Esophagus muscularis mucosa (tissue), 4 donors: ENCODE data around the gene TMCC1. TPM values are rescaled to one million over a fixed set of nuclear protein-coding genes. Genes with fewer than 3 reads are reported as not detected.

Experiments
- DNase-seq: peaks from one replicate; pipeline ENCODE4 v3.0.0-alpha.2; 2017; ENCODE audit errors: extremely low spot score
- H3K27ac ChIP-seq, 4 donors: fragments of 200-600 bp; sonication (generic); replicated peaks in 1 of 4; 1 replicate in 3 of 4; 2 replicates in 1 of 4; pipeline ENCODE4 v1.5.1; 2016 to 2019; ENCODE audit warnings: mild to moderate bottlenecking in 1 of 4
- H3K27me3 ChIP-seq, 4 donors: fragments of 200-600 bp; sonication (generic); one replicate each; pipeline versions ENCODE4 v1.5.1 to v1.6.0; 2016 to 2019
- H3K36me3 ChIP-seq, 4 donors: fragments of 200-600 bp; sonication (generic); one replicate each; pipeline ENCODE4 v1.5.1; 2016 to 2019
- H3K4me1 ChIP-seq, 4 donors: fragments of 200-600 bp; sonication (generic); one replicate each; pipeline ENCODE4 v1.5.1; 2016 to 2019
- H3K4me3 ChIP-seq, 4 donors: fragments of 200-600 bp; sonication (generic); 1 replicate in 2 of 4; 2 replicates in 2 of 4; pipeline ENCODE4 v1.5.1; 2016 to 2019; ENCODE audit warnings: mild to moderate bottlenecking in 4 of 4, moderate library complexity in 1 of 4
- H3K9me3 ChIP-seq, 4 donors: fragments of 200-600 bp; sonication (generic); 1 replicate in 3 of 4; 2 replicates in 1 of 4; pipeline ENCODE4 v1.5.1; 2016 to 2019
- EP300 ChIP-seq: sonication (generic); formaldehyde crosslinking; IDR thresholded peaks from one replicate; pipeline ENCODE4 v1.6.1; 2017; ENCODE audit warnings: antibody characterized with exemption
- POLR2A ChIP-seq: fragments of 450-650 bp; IDR thresholded peaks from one replicate; pipeline ENCODE4 v1.6.1; 2017; ENCODE audit warnings: antibody characterized with exemption, moderate library complexity, mild to moderate bottlenecking, low read depth
- POLR2AphosphoS5 ChIP-seq, 2 donors: sonication (generic); formaldehyde crosslinking; IDR thresholded peaks; one replicate each; pipeline ENCODE4 v1.6.1; 2017; ENCODE audit warnings: antibody characterized with exemption in 2 of 2
- WGBS: methylation state at CpG from one replicate; pipeline ENCODE4 v1.1.5; 2018; 5-methylcytosine and 5-hydroxymethylcytosine counted together
- intact Hi-C: fragments of 100-400 bp; cut with DNase I; formaldehyde crosslinking; loops from one replicate; pipeline ENCODE4 v1.15.1; 2023
- total RNA-seq, 4 donors: library from RNA; depleted of rRNA; stranded (reverse); fragments of >200 nt; gene quantifications; one replicate each; pipeline versions ENCODE4 v1.1.0 to v1.2.1, GENCODE V29; 2016
- TF ChIP-seq, protein P1 (sequence below), 3 experiments: fragments of 200-600 bp in 2 of 3; fragments of 450-650 bp in 1 of 3; sonication (generic) in 2 of 3; IDR thresholded peaks; one replicate each; pipeline ENCODE4 v1.5.1; 2017 to 2019; ENCODE audit warnings: antibody characterized with exemption in 3 of 3, mild to moderate bottlenecking in 2 of 3, moderate library complexity in 1 of 3

The TMCC1 gene
- total RNA-seq, 4 donors from 2014 or later = 24.5 to 36.2 (median 28.9) TPM

GRCh38 chr3:129663045-129663446 lies 230.5 kb downstream of the TMCC1 start:
- peaks cover 13 to 36% (median 29%) of the 10 kb centered on the region in 4 donors for H3K4me1 ChIP-seq
- H3K36me3 ChIP-seq = no peaks in the 10 kb centered on the region
- no peak overlapping the region for H3K4me3 ChIP-seq
- no peaks in the 10 kb centered on the region for H3K27me3 ChIP-seq
- H3K9me3 ChIP-seq = no peaks in the 10 kb centered on the region
- no peak overlapping the region for H3K27ac ChIP-seq
- 65% methylated on average over 1 of the region's 1 CpG for WGBS
- DNase-seq = no peak
- intact Hi-C loops = no loop called here
- TF ChIP-seq, protein P1, sequence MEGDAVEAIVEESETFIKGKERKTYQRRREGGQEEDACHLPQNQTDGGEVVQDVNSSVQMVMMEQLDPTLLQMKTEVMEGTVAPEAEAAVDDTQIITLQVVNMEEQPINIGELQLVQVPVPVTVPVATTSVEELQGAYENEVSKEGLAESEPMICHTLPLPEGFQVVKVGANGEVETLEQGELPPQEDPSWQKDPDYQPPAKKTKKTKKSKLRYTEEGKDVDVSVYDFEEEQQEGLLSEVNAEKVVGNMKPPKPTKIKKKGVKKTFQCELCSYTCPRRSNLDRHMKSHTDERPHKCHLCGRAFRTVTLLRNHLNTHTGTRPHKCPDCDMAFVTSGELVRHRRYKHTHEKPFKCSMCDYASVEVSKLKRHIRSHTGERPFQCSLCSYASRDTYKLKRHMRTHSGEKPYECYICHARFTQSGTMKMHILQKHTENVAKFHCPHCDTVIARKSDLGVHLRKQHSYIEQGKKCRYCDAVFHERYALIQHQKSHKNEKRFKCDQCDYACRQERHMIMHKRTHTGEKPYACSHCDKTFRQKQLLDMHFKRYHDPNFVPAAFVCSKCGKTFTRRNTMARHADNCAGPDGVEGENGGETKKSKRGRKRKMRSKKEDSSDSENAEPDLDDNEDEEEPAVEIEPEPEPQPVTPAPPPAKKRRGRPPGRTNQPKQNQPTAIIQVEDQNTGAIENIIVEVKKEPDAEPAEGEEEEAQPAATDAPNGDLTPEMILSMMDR (IDR thresholded peaks at IDR 0.05) = no peak
- no peak for TF ChIP-seq POLR2AphosphoS5 (IDR thresholded peaks at IDR 0.05)
- no peak for TF ChIP-seq EP300
- no peak for TF ChIP-seq POLR2A

DNA sequence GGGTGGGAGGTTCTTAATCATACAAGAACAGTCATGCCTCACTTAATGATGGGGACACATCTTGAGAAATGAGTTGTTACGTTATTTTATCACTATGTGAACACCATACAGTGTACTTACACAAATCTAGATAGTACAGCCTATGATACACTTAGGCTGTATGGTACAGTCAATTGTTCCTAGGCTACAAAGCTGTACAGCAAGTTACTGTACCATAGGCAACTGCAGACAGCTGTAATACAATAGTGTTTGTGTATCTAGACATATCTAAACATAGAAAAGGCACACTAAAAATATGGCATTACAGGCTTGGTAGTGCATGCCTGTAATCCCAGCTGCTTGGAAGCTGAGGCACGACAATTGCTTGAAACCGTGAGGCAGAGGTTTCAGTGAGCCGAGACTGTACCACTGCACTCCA lies 231.3 kb downstream of the TMCC1 start:
- Histone ChIP-seq H3K4me3 (no peak overlapping the region), H3K27ac (no peak overlapping the region), H3K27me3 (no peaks in the 10 kb centered on the region), H3K9me3 (no peaks in the 10 kb centered on the region), H3K36me3 (no peaks in the 10 kb centered on the region), H3K4me1 (peaks cover 22 to 45% (median 38%) of the 10 kb centered on the region in 4 donors)
- TF ChIP-seq, protein P1 (IDR thresholded peaks at IDR 0.05) = no peak
- no peak for TF ChIP-seq POLR2AphosphoS5 (IDR thresholded peaks at IDR 0.05)
- TF ChIP-seq POLR2A = no peak
- TF ChIP-seq EP300 = no peak
- WGBS = 97% methylated on average over 4 of the region's 4 CpGs
- intact Hi-C loops = no loop called here
- DNase-seq = no peak

GRCh38 chr3:129661766-129662165 lies 231.7 kb downstream of the TMCC1 start:
- Histone ChIP-seq H3K36me3 (no peaks in the 10 kb centered on the region), H3K4me3 (no peak overlapping the region), H3K4me1 (peaks cover 26 to 47% (median 41%) of the 10 kb centered on the region in 4 donors), H3K27ac (no peak overlapping the region), H3K9me3 (no peaks in the 10 kb centered on the region), H3K27me3 (no peaks in the 10 kb centered on the region)
- TF ChIP-seq, protein P1 (IDR thresholded peaks at IDR 0.05) = no peak
- TF ChIP-seq POLR2AphosphoS5 (IDR thresholded peaks at IDR 0.05) (no peak), POLR2A (no peak), EP300 (no peak)
- intact Hi-C loops = no loop called here
- no peak for DNase-seq
- WGBS = 85% methylated on average over 1 of the region's 1 CpG

- TF ChIP-seq, protein P1 (IDR thresholded peaks at IDR 0.05) = no peak
- TF ChIP-seq EP300 = no peak
- no peak for TF ChIP-seq POLR2AphosphoS5 (IDR thresholded peaks at IDR 0.05)
- TF ChIP-seq POLR2A = no peak
- intact Hi-C loops = no loop called here
- Histone ChIP-seq H3K9me3 (no peaks in the 10 kb centered on the region), H3K4me3 (no peak overlapping the region), H3K36me3 (peaks cover 0 to 14% (median 4%) of the 10 kb centered on the region in 4 donors), H3K27ac (peak overlapping the region in 3 of 4 donors; percentile 16 to 18 (median 17)), H3K27me3 (no peaks in the 10 kb centered on the region), H3K4me1 (peaks cover 23 to 39% (median 27%) of the 10 kb centered on the region in 4 donors)
- WGBS = 42% methylated on average over 4 of the region's 4 CpGs
- no peak for DNase-seq
These were observed 235.2 kb downstream of the TMCC1 start for GRCh38 chr3:129658110-129658843.
